ENCODE measurements around the gene ASAP3. TPM values are rescaled to one million over a fixed set of nuclear protein-coding genes. Genes with fewer than 3 reads are reported as not detected.

Gene ASAP3
- total RNA-seq, 2 donors from 2014 or later = 28.2 to 50.4 TPM

- H3K36me3 ChIP-seq = peaks cover 5% of the 10 kb centered on the region
- H3K4me1 ChIP-seq (ENCODE audit: control insufficient read depth in 1 of 2, low read depth in 2 of 2) = peaks cover 13 to 23% of the 10 kb centered on the region in 2 donors
- DNase-seq (ENCODE audit: low spot score) (no peak), ATAC-seq (ENCODE audit: insufficient number of reproducible peaks, low FRiP score, low read depth) (no peak)
- H3K27ac ChIP-seq = peak overlapping the region; percentile 13 to 19
- H3K4me3 ChIP-seq = no peak overlapping the region
- TF ChIP-seq CTCF (IDR thresholded peaks at IDR 0.05) = no peak
- no peaks in the 10 kb centered on the region for H3K27me3 ChIP-seq (replicated peaks; ENCODE audit: insufficient read depth)
- H3K9me3 ChIP-seq = no peaks in the 10 kb centered on the region
These were observed 83.5 kb downstream of the ASAP3 start for GRCh38 chr1:23400324-23401114.

- Histone ChIP-seq H3K4me1 (ENCODE audit: control insufficient read depth in 1 of 2, low read depth in 2 of 2) (peaks cover 10 to 24% of the 10 kb centered on the region in 2 donors), H3K36me3 (peaks cover 5% of the 10 kb centered on the region), H3K27me3 (replicated peaks; ENCODE audit: insufficient read depth) (no peaks in the 10 kb centered on the region), H3K9me3 (no peaks in the 10 kb centered on the region), H3K4me3 (no peak overlapping the region), H3K27ac (no peak overlapping the region)
- no peak for DNase-seq (ENCODE audit: low spot score)
- TF ChIP-seq CTCF (IDR thresholded peaks at IDR 0.05) = no peak
- no peak for ATAC-seq (ENCODE audit: insufficient number of reproducible peaks, low FRiP score, low read depth)
These were observed 84.8 kb downstream of the ASAP3 start for GRCh38 chr1:23399229-23399628.

- Histone ChIP-seq H3K27me3 (replicated peaks; ENCODE audit: insufficient read depth) (no peaks in the 10 kb centered on the region), H3K36me3 (peaks cover 10% of the 10 kb centered on the region), H3K4me3 (no peak overlapping the region), H3K27ac (no peak overlapping the region), H3K9me3 (no peaks in the 10 kb centered on the region), H3K4me1 (ENCODE audit: control insufficient read depth in 1 of 2, low read depth in 2 of 2) (peaks cover 1 to 11% of the 10 kb centered on the region in 2 donors)
- no peak for ATAC-seq (ENCODE audit: insufficient number of reproducible peaks, low FRiP score, low read depth)
- no peak for DNase-seq (ENCODE audit: low spot score)
- no peak for TF ChIP-seq CTCF (IDR thresholded peaks at IDR 0.05)
These were observed 86.1 kb downstream of the ASAP3 start for GRCh38 chr1:23397908-23398307.

- Histone ChIP-seq H3K4me1 (ENCODE audit: control insufficient read depth in 1 of 2, low read depth in 2 of 2) (peaks cover 0 to 6% of the 10 kb centered on the region in 2 donors), H3K4me3 (no peak overlapping the region), H3K27me3 (replicated peaks; ENCODE audit: insufficient read depth) (no peaks in the 10 kb centered on the region), H3K9me3 (no peaks in the 10 kb centered on the region), H3K27ac (no peak overlapping the region), H3K36me3 (peaks cover 10% of the 10 kb centered on the region)
- DNase-seq (ENCODE audit: low spot score) (no peak), ATAC-seq (ENCODE audit: insufficient number of reproducible peaks, low FRiP score, low read depth) (no peak)
- no peak for TF ChIP-seq CTCF (IDR thresholded peaks at IDR 0.05)
These were observed 87.6 kb downstream of the ASAP3 start for GRCh38 chr1:23396380-23396779.

GRCh38 chr1:23395849-23396248, 88.1 kb downstream of the ASAP3 start:
- no peaks in the 10 kb centered on the region for H3K27me3 ChIP-seq (replicated peaks; ENCODE audit: insufficient read depth)
- no peak for TF ChIP-seq CTCF (IDR thresholded peaks at IDR 0.05)
- no peak overlapping the region for H3K27ac ChIP-seq
- H3K9me3 ChIP-seq = no peaks in the 10 kb centered on the region
- H3K36me3 ChIP-seq = peaks cover 10% of the 10 kb centered on the region
- peaks cover 0 to 11% of the 10 kb centered on the region in 2 donors for H3K4me1 ChIP-seq (ENCODE audit: control insufficient read depth in 1 of 2, low read depth in 2 of 2)
- H3K4me3 ChIP-seq = no peak overlapping the region
- ATAC-seq (ENCODE audit: insufficient number of reproducible peaks, low FRiP score, low read depth) (no peak), DNase-seq (ENCODE audit: low spot score) (no peak)

Data from thoracic aorta (tissue), 2 donors.